DOHH2 (cell line): Measurements from ENCODE around the gene FBLN2.

Source experiments
- H3F3A ChIP-seq: fragments of 200-600 bp; sonication (generic), shearing (Covaris generic); 2 replicates; pipeline ENCODE4 v1.6.0; 2016; ENCODE audit warnings: antibody characterized with exemption, mild to moderate bottlenecking; ENCODE audit not compliant: control insufficient read depth, insufficient read depth
- H3K27ac ChIP-seq: fragments of 200-600 bp; sonication (generic); 2 replicates; pipeline ENCODE4 v1.5.1; 2014; ENCODE audit warnings: low read depth, mild to moderate bottlenecking, low read length, moderate library complexity
- H3K27me3 ChIP-seq: fragments of 200-600 bp; sonication (generic); 2 replicates; pipeline ENCODE4 v1.6.1; 2014; ENCODE audit warnings: mild to moderate bottlenecking, low read length, mixed read lengths; ENCODE audit not compliant: control insufficient read depth
- H3K36me3 ChIP-seq: fragments of 200-600 bp; sonication (generic); 2 replicates; pipeline ENCODE4 v1.6.1; 2014; ENCODE audit warnings: mild to moderate bottlenecking, low read length, moderate library complexity, mixed read lengths; ENCODE audit not compliant: control insufficient read depth
- H3K4me1 ChIP-seq: fragments of 200-600 bp; sonication (generic); 2 replicates; pipeline ENCODE4 v1.6.1; 2014; ENCODE audit warnings: mild to moderate bottlenecking, low read length, mixed read lengths; ENCODE audit not compliant: control insufficient read depth
- H3K4me2 ChIP-seq: fragments of 200-600 bp; sonication (generic); 2 replicates; pipeline ENCODE4 v1.6.0; 2014; ENCODE audit warnings: mild to moderate bottlenecking, low read length, moderate library complexity
- H3K4me3 ChIP-seq: fragments of 200-600 bp; sonication (generic); 2 replicates; pipeline ENCODE4 v1.5.1; 2014; ENCODE audit warnings: mild to moderate bottlenecking, low read length, mixed read lengths
- H3K79me2 ChIP-seq: fragments of 200-600 bp; sonication (generic); 2 replicates; pipeline ENCODE4 v1.6.1; 2014; ENCODE audit warnings: mild to moderate bottlenecking, low read length, mixed read lengths; ENCODE audit not compliant: control insufficient read depth
- H3K9me2 ChIP-seq: fragments of 200-600 bp; sonication (generic); replicated peaks from 2 replicates; pipeline ENCODE4 v1.6.1; 2014; ENCODE audit warnings: mild to moderate bottlenecking, low read length, mixed read lengths; ENCODE audit not compliant: control insufficient read depth
- H3K9me3 ChIP-seq: fragments of 200-600 bp; sonication (generic); 2 replicates; pipeline ENCODE4 v1.6.1; 2014; ENCODE audit warnings: antibody characterized with exemption, low read length, mixed read lengths; ENCODE audit not compliant: control insufficient read depth, insufficient read depth
- H4K20me1 ChIP-seq: fragments of 200-600 bp; sonication (generic); 2 replicates; pipeline ENCODE4 v1.6.0; 2014; ENCODE audit warnings: low read depth, mild to moderate bottlenecking, antibody characterized with exemption, low read length, moderate library complexity; ENCODE audit not compliant: control insufficient read depth, insufficient read depth
- CTCF ChIP-seq: fragments of 200-600 bp; sonication (generic); IDR thresholded peaks from one replicate; pipeline ENCODE4 v1.5.1; 2014; ENCODE audit warnings: antibody characterized with exemption, mild to moderate bottlenecking, low read depth, low read length; ENCODE audit not compliant: poor library complexity, severe bottlenecking
- EZH2phosphoT487 ChIP-seq: fragments of 200-600 bp; sonication (generic); IDR thresholded peaks from 2 replicates; pipeline ENCODE4 v1.6.1; 2017; ENCODE audit warnings: borderline replicate concordance, mild to moderate bottlenecking, antibody characterized with exemption, low read length, moderate library complexity, mixed read lengths

Gene FBLN2

GRCh38 chr3:13501521-13501920, 47.4 kb upstream of the FBLN2 start:
- Histone ChIP-seq H3K9me2 (no peaks in the 10 kb centered on the region), H4K20me1 (no peaks in the 10 kb centered on the region), H3K27me3 (no peaks in the 10 kb centered on the region), H3K4me2 (no peak overlapping the region), H3K4me1 (no peaks in the 10 kb centered on the region), H3K4me3 (no peak overlapping the region), H3K79me2 (no peaks in the 10 kb centered on the region), H3K27ac (no peak overlapping the region), H3K36me3 (no peaks in the 10 kb centered on the region), H3K9me3 (no peaks in the 10 kb centered on the region), H3F3A (no peaks in the 10 kb centered on the region)
- TF ChIP-seq EZH2phosphoT487 (no peak), CTCF (no peak)

GRCh38 chr3:13501958-13502790, 46.8 kb upstream of the FBLN2 start:
- Histone ChIP-seq H3K4me1 (no peaks in the 10 kb centered on the region), H4K20me1 (no peaks in the 10 kb centered on the region), H3K27me3 (no peaks in the 10 kb centered on the region), H3K9me3 (no peaks in the 10 kb centered on the region), H3K4me3 (no peak overlapping the region), H3K79me2 (no peaks in the 10 kb centered on the region), H3F3A (no peaks in the 10 kb centered on the region), H3K9me2 (no peaks in the 10 kb centered on the region), H3K4me2 (no peak overlapping the region), H3K36me3 (no peaks in the 10 kb centered on the region), H3K27ac (no peak overlapping the region)
- TF ChIP-seq EZH2phosphoT487 (no peak), CTCF (no peak)

- H3F3A ChIP-seq: no peaks in the 10 kb centered on the region
- no peaks in the 10 kb centered on the region for H3K9me2 ChIP-seq
- no peaks in the 10 kb centered on the region for H3K36me3 ChIP-seq
Measured at GRCh38 chr3:13502791-13503060, 46.2 kb upstream of the FBLN2 start.

More at GRCh38 chr3:13502791-13503060, 46.2 kb upstream of the FBLN2 start:
- Histone ChIP-seq H3K4me2 (no peak overlapping the region), H3K27me3 (no peaks in the 10 kb centered on the region), H3K27ac (no peak overlapping the region), H3K4me3 (no peak overlapping the region), H3K4me1 (no peaks in the 10 kb centered on the region), H4K20me1 (no peaks in the 10 kb centered on the region), H3K79me2 (no peaks in the 10 kb centered on the region), H3K9me3 (no peaks in the 10 kb centered on the region)
- TF ChIP-seq EZH2phosphoT487: no peak
- no peak for TF ChIP-seq CTCF
